SHP77 treated with DMSO at 0.1 percent for 48 hours (cell line): ENCODE measurements around the gene IZUMO4.

ENCODE experiments used
- DNase-seq: peaks from one replicate; lab custom pipeline; 2025; lab: John Stamatoyannopoulos, UW

Gene IZUMO4

DNA sequence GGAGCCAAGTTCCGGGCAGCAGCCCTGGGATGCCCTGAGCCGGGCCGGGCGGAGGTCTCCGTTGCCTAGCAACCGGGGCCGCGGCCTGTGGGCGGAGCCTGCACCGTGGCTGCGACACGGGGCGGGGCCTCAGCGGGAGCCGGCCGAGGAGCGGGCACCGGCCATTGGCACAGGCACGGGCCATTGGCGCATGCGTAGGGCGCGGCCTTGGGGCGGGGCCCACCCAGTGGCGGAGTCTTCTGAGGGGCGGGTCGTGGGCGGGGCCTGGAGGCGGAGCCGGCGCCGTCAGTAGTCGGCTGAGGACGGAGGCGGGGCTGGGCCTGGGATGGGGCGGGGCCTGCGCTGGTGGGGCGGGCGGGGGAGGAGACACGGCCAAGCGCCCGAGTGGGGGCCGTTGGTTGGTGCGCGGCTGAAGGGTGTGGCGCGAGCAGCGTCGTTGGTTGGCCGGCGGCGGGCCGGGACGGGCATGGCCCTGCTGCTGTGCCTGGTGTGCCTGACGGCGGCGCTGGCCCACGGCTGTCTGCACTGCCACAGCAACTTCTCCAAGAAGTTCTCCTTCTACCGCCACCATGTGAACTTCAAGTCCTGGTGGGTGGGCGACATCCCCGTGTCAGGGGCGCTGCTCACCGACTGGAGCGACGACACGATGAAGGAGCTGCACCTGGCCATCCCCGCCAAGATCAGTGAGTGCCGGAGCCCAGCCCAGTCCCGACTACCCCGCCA lies at the start of gene IZUMO4:
Gene IZUMO4 (plus strand): TSS at position 436 of the 723 bp plus-strand sequence. CDS start 31 bp downstream, at position 467.
- peak; percentile 80 for DNase-seq

- DNase-seq, result no peak
These were observed 49.7 kb upstream of the IZUMO4 start for GRCh38 chr19:2047076-2047448.

DNA sequence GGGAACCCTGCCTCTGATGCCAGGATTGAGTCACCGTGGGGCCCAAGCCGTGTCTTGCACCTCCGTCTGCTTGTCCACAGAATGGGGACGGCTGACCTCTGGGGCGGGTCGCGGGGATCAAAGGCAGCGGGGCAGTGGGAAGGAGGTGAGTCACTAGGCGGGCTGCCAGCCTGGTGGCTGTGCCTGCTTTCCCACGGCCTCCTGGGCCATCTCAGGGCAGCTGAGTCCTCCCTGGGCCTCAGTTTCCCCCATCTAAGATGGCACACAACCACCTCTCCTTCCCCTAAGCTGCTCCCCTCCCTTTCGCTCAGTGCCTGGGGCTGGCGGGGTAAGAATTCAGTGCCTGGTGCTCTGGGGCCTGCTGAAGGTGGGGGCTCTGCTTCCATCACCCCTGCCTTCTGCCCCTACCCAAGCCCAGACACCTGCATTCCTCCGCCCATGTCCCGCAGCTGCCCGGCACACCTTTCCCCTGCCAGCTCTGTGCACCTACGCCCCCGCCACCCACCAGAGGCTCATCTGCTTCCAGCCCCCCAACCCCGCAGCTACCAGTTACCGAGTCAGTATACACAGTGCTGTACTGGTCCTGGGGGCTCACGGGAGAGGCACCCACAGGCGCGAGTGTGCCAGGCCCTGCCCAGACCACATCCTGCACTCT lies 49.1 kb upstream of the IZUMO4 start:
- DNase-seq, result no peak

DNA sequence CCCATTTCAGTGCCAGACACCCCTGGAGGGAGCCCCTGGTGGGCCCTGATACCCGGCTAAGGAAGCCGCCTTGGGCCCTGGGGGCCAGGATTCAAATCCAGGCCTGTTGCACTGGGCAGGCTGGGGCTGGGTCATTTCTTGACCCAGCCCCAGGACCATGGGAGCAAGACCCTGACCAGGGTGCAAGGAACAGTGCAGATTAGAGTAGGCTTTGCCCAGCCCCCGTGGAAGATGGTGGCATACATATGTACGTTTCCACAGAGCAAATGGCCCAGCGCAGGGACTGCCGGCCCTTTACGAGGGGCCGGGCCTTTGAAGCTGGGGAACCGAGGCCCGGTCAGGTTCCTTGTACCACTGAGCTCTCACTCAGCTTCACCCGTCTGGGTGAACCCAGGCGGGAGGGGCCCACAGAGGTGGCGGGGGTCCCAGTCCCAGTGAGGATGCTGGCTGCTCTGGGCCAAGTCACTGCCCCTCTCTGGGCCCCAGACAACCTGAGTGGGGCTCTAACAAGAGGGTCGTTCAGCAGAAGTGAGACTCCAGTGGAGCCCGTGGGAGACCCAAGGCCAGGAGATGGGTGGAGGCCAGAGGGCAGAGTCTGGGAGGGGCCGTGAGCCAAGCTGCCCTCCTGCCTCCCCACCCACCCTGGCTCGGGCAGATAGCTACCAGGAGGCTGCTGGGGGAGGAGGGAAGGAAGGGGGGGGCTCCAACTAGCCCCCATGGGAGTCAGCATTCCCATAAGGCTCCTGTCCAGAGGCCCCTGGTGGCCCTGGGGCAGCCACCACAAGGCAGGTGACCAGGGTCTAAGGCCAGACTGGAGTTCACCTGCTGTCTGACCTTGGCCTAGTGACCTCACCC lies 48.4 kb upstream of the IZUMO4 start:
- DNase-seq, result no peak

GRCh38 chr19:2048959-2049740 lies 47.6 kb upstream of the IZUMO4 start:
- no peak for DNase-seq

GRCh38 chr19:2049741-2050348 lies 46.9 kb upstream of the IZUMO4 start:
- peak; percentile 22 for DNase-seq

DNA sequence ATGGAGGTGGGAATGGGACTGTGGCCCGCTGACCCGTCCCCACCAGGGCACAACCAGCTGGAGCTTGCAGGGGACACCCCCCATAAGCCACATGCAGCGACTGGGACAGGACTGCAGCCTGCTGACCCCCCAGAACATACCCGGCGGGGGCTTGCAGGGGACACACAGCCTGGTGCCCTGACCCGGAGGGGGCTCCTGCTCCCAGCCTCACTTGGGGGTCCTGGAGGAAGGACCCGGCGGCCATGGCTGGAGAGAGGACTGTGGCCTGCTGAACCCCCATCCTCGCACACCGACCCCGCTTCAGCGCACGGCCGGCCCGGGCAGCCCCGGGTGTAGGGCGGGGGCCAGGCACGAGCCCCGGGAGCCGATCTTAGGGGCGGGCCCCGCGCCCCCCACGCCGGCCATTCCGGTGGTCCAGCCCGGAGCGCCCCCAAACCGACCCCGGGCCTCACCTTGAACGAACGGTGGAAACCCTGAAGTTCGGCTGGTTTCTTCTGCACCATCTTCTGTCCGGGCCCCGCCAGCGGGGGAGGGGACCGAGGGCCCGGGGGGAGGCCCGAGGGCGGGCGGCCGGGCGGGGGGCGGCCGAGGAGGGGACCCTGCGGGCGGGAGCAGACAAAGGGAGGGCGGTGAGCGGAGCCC lies 46.2 kb upstream of the IZUMO4 start:
- DNase-seq, result no peak

DNA sequence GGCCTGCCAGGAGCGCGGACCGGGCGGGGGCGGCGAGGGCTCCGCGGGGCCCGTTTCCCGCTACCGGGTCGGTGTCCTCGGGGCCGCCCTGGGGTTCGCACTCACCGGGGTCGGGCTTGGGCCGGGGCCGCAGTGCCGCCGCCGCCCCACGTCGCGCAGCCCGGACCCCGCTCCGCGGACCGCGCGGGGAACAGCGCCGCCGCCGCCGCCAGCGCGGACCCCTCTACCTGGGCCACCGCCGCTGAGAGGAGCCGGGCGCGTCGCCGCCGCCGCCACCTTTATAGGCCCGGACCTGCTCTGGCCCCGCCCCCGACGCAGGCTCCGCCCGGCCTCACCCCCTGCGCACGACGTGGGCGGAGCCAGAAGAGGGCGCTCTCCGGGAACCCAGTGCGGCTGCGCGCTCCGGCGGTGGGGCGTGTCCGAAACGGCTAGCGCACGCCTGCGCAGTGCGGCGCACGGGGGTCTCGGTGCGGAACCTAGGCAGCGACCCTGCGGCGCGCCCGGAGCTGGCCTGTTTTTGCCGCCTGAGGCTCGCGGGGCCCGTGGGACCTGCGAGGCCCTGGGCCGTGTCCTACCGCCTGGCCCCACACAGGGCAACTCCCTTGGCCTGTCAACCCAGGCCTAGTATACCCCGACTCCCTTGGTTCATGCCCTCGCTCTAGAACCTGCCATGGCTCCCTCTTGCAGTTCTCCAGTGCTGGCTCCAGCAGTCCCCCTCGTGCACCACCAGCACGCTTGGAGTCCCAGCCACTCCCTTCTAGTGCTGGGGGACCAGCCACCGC lies 45.5 kb upstream of the IZUMO4 start, which contains the start of gene MKNK2:
Gene MKNK2 (minus strand): TSS at position 254 of the 782 bp plus-strand sequence. CDS start 393 bp downstream, outside the sequence.
- peak; percentile 15 for DNase-seq

DNA sequence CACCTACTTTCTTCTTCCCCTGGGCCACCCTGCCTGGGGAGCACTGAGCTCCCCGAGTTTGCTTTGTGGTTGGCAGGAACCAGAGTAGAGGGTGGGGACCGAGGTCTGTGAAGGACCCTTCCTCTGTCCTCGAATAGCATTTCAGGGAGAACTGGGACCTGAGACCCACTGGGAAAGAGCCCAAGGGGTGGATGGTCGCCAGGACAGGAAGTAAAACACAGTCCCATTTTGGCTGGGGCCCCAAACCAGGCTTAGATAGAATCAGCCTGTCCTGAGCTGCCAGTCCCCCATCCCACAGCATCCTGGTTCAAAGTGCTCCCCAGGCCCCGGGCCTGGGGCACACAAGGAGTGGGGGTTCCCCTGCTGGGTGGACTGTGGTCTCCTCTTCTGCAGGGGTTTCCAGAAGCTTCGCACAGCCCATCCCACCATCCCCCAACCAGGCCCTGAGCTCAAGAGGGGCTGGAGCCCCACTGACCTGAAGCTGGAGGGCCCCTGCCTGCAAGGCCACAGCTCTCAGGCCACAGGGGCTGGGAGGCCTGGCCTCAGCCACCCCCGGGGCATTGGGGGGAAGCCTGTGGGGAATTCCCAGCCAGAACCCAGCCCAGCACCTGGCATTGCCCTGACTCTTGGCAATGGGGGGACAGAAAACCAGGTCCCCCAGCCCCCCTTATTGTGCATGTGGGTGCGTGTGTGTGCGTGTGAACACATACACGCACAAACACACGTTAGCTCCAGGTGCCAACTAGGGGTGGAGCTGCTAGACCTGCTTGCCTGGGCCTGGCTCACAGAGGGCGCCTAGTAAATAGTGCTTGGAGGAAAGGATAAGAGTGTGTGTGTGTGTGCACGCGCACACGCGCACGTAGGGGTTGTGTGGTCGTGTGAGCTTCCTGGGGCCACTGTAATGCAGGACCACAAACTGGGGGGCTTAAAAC lies 44.7 kb upstream of the IZUMO4 start:
- DNase-seq, result no peak

- no peak for DNase-seq
These were observed 42.9 kb upstream of the IZUMO4 start for GRCh38 chr19:2053601-2054389.

GRCh38 chr19:2054763-2055162 lies 42.0 kb upstream of the IZUMO4 start:
- no peak for DNase-seq

DNA sequence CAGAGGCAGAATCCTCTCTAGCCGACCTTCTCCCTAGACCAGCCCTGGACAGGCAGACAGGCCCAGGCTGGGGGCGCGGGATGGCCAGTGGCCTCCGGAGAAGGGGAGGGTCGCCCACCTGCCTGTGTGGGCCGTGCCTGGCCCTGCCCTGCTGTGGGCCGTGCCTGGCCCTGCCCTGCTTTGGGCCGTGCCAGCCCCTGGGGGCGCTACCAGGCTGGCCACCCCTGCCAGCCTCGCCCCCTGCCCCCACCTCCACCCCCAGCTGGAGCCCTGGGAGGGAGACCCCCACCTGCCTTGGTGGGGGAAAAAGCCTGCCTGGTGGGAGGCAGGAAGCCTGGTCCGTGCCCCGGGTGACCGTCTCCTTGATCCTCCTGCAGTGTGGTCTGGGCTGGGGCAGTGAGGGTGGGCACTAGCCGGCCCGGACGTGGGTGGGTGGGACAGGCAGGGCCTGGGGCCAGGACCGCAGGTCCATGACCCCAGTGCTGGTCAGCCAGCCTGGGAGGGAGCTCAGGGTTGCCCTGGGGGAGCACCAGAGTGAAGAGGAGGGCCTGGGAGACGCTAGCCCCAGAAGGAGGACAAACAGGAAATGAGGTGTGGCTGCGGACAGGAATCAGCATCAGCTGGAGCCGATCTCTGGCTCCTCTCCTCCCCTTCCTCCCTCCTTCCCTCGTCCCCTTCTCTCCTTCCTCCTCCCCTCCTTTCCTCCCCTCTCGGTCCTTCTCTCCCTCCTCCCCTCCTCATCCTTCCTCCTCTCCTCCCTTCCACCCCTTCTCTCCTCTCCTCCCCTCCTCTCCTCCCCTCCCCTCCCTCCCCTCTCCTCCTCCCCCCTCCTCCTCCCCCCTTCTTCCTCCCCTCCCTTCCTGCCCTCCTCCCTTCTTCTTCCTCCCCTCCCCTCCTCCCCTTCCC lies 40.5 kb upstream of the IZUMO4 start:
- DNase-seq, result peak; percentile 15

- DNase-seq, result no peak
These were observed 39.9 kb upstream of the IZUMO4 start for GRCh38 chr19:2056837-2057192.

- DNase-seq, result no peak
These were observed 38.9 kb upstream of the IZUMO4 start for GRCh38 chr19:2057484-2058469.

- DNase-seq, result no peak
These were observed 37.9 kb upstream of the IZUMO4 start for GRCh38 chr19:2058570-2059421.
